Keratinocyte (primary cell): Measurements from ENCODE around the gene PPP1R2. TPM values are rescaled to one million over a fixed set of nuclear protein-coding genes. Genes with fewer than 3 reads are reported as not detected.

Experiments
- DNase-seq: peaks from one replicate; pipeline ENCODE4 v3.0.0-alpha.2; 2011; ENCODE audit warnings: low read depth, missing footprints, low spot score
- FAIRE-seq: peaks from 2 replicates; lab custom pipeline; 2011; peaks lifted over from hg19 to GRCh38; lab: Jason Lieb, UNC
- H2AFZ ChIP-seq: 2 replicates; pipeline ENCODE4 v1.6.0; 2012; ENCODE audit warnings: low read length, control low read depth, inconsistent platforms; ENCODE audit not compliant: control insufficient read depth
- H3K27ac ChIP-seq: 2 replicates; pipeline ENCODE4 v1.5.1; 2011; ENCODE audit warnings: low read length; ENCODE audit not compliant: control insufficient read depth, insufficient read depth
- H3K27me3 ChIP-seq: 3 replicates; pipeline ENCODE4 v1.6.0; 2011; ENCODE audit warnings: low read length; ENCODE audit not compliant: control insufficient read depth, insufficient read depth; ENCODE audit errors: extremely low read depth
- H3K36me3 ChIP-seq, 2 experiments: 2 replicates in 1 of 2; 3 replicates in 1 of 2; pipeline ENCODE4 v1.5.1; 2011; ENCODE audit warnings: low read length in 2 of 2, mild to moderate bottlenecking in 1 of 2; ENCODE audit not compliant: control insufficient read depth in 2 of 2, insufficient read depth in 2 of 2; ENCODE audit errors: extremely low read depth in 1 of 2
- H3K4me1 ChIP-seq: 3 replicates; pipeline ENCODE4 v1.5.1; 2011; ENCODE audit warnings: low read length; ENCODE audit not compliant: control insufficient read depth, insufficient read depth; ENCODE audit errors: extremely low read depth
- H3K4me2 ChIP-seq: 3 replicates; pipeline ENCODE4 v1.6.0; 2011; ENCODE audit warnings: low read depth, low read length; ENCODE audit not compliant: control insufficient read depth, insufficient read depth; ENCODE audit errors: extremely low read depth
- H3K4me3 ChIP-seq, 3 experiments: fragments of 200-600 bp in 1 of 3; sonication (generic) in 1 of 3; 2 replicates in 2 of 3; 3 replicates in 1 of 3; pipeline ENCODE4 v1.5.1; 2011 to 2016; ENCODE audit warnings: low read length in 3 of 3, mild to moderate bottlenecking in 3 of 3, control low read depth in 2 of 3, inconsistent platforms in 1 of 3, low read depth in 1 of 3, mixed read lengths in 1 of 3, mixed run types in 1 of 3, moderate library complexity in 1 of 3; ENCODE audit not compliant: control insufficient read depth in 2 of 3, insufficient read depth in 2 of 3; ENCODE audit errors: extremely low read depth in 1 of 3
- H3K79me2 ChIP-seq: 2 replicates; pipeline ENCODE4 v1.6.0; 2012; ENCODE audit warnings: low read length; ENCODE audit not compliant: control insufficient read depth, insufficient read depth
- H3K9ac ChIP-seq: 3 replicates; pipeline ENCODE4 v1.6.0; 2011; ENCODE audit warnings: low read length; ENCODE audit not compliant: control insufficient read depth, insufficient read depth; ENCODE audit errors: extremely low read depth
- H3K9me1 ChIP-seq: 3 replicates; pipeline ENCODE4 v1.6.0; 2011; ENCODE audit warnings: low read length; ENCODE audit not compliant: control insufficient read depth, insufficient read depth; ENCODE audit errors: extremely low read depth
- H3K9me3 ChIP-seq: 2 replicates; pipeline ENCODE4 v1.5.1; 2012; ENCODE audit warnings: low read depth, low read length; ENCODE audit not compliant: control insufficient read depth
- H4K20me1 ChIP-seq: 3 replicates; pipeline ENCODE4 v1.6.0; 2011; ENCODE audit warnings: low read length; ENCODE audit not compliant: control insufficient read depth, insufficient read depth; ENCODE audit errors: extremely low read depth
- CTCF ChIP-seq, 3 experiments: IDR thresholded peaks in 1 of 3; conservative IDR thresholded peaks in 1 of 3; optimal IDR thresholded peaks in 1 of 3; 2 replicates in 2 of 3; 3 replicates in 1 of 3; pipeline versions ENCODE3 to v1.5.1; 2011; ENCODE audit warnings: low read length in 3 of 3, mild to moderate bottlenecking in 3 of 3, moderate library complexity in 2 of 3, control low read depth in 1 of 3, inconsistent platforms in 1 of 3; ENCODE audit not compliant: insufficient read depth in 2 of 3; ENCODE audit errors: extremely low read depth in 1 of 3
- EZH2 ChIP-seq: IDR thresholded peaks from one replicate; pipeline ENCODE4 v1.6.1; 2012; ENCODE audit warnings: inconsistent platforms, mild to moderate bottlenecking, low read length, moderate library complexity
- dilution Hi-C: fragments of 300-500 bp; cut with MboI; formaldehyde crosslinking; loops from one replicate; pipeline ENCODE4 v1.7.0; 2020; ENCODE audit warnings: low sequenced_read_pairs; ENCODE audit not compliant: extremely low pct_ligation_motif_present
- polyA plus RNA-seq, 5 experiments: library from polyadenylated mRNA; depleted of rRNA in 3 of 5; stranded (reverse) in 3 of 5; stranded (forward) in 1 of 5; unstranded in 1 of 5; fragments of >200 nt; gene quantifications; 1 replicate in 1 of 5; 2 replicates in 3 of 5; 3 replicates in 1 of 5; pipeline versions ENCODE4 v1.2.1 to v1.2.3, GENCODE V29; 2011 to 2012; ENCODE audit warnings: missing spikeins in 2 of 5, low read depth in 1 of 5, low replicate concordance in 1 of 5

PPP1R2 gene
- polyA plus RNA-seq, 1 donor (not counting 4 experiments of a cell fraction or from before 2014, with no cell fraction given) = 43.2 TPM

GRCh38 chr3:195570912-195571311, 27.8 kb upstream of the PPP1R2 start:
- no peaks in the 10 kb centered on the region for H3K4me1 ChIP-seq
- dilution Hi-C loops = no loop called here
- no peaks in the 10 kb centered on the region for H3K79me2 ChIP-seq
- no peak overlapping the region for H3K9ac ChIP-seq
- FAIRE-seq (no peak), DNase-seq (no peak)
- peaks cover 5% of the 10 kb centered on the region for H3K27me3 ChIP-seq
- no peak for TF ChIP-seq EZH2
- no peak overlapping the region for H3K27ac ChIP-seq
- H3K36me3 ChIP-seq = no peaks in the 10 kb centered on the region
- no peak overlapping the region for H2AFZ ChIP-seq
- no peaks in the 10 kb centered on the region for H3K9me1 ChIP-seq
- no peak overlapping the region for H3K4me3 ChIP-seq
- H3K9me3 ChIP-seq = no peaks in the 10 kb centered on the region
- H3K4me2 ChIP-seq = no peak overlapping the region
- H4K20me1 ChIP-seq = no peaks in the 10 kb centered on the region

- no peak for DNase-seq
- no peaks in the 10 kb centered on the region for H4K20me1 ChIP-seq
- no peak for TF ChIP-seq EZH2
- no peak for TF ChIP-seq CTCF (optimal IDR thresholded peaks at IDR 0.05 in 1 of 3, IDR thresholded peaks at IDR 0.05 in 1 of 3, conservative IDR thresholded peaks at IDR 0.05 in 1 of 3; ENCODE audit: extremely low read depth in 1 of 3, insufficient read depth in 2 of 3, low read length in 3 of 3)
- no peak for FAIRE-seq
- H3K9ac ChIP-seq = no peak overlapping the region
- dilution Hi-C loops = no loop called here
- H3K79me2 ChIP-seq = no peaks in the 10 kb centered on the region
- no peak overlapping the region for H3K4me2 ChIP-seq
- no peak overlapping the region for H3K27ac ChIP-seq
- H2AFZ ChIP-seq = no peak overlapping the region
- no peak overlapping the region for H3K4me3 ChIP-seq
- H3K4me1 ChIP-seq = no peaks in the 10 kb centered on the region
- peaks cover 8% of the 10 kb centered on the region for H3K27me3 ChIP-seq
- no peaks in the 10 kb centered on the region for H3K9me3 ChIP-seq
- H3K9me1 ChIP-seq = no peaks in the 10 kb centered on the region
- H3K36me3 ChIP-seq = no peaks in the 10 kb centered on the region
Measured at GRCh38 chr3:195570344-195570743, 27.2 kb upstream of the PPP1R2 start.

- Histone ChIP-seq H3K4me2 (no peak overlapping the region), H3K36me3 (no peaks in the 10 kb centered on the region), H3K79me2 (no peaks in the 10 kb centered on the region), H3K4me1 (no peaks in the 10 kb centered on the region), H4K20me1 (no peaks in the 10 kb centered on the region), H3K4me3 (no peak overlapping the region), H3K27ac (no peak overlapping the region), H3K9me3 (no peaks in the 10 kb centered on the region), H3K9ac (no peak overlapping the region), H3K9me1 (no peaks in the 10 kb centered on the region), H3K27me3 (peaks cover 7% of the 10 kb centered on the region), H2AFZ (no peak overlapping the region)
- DNase-seq = no peak
- dilution Hi-C loops = no loop called here
- TF ChIP-seq CTCF (optimal IDR thresholded peaks at IDR 0.05 in 1 of 3, IDR thresholded peaks at IDR 0.05 in 1 of 3, conservative IDR thresholded peaks at IDR 0.05 in 1 of 3; ENCODE audit: extremely low read depth in 1 of 3, insufficient read depth in 2 of 3, low read length in 3 of 3) (no peak), EZH2 (no peak)
- FAIRE-seq = no peak
Measured at GRCh38 chr3:195568630-195569029, 25.5 kb upstream of the PPP1R2 start.
